NCI-H524 treated with DMSO at 0.1 percent for 48 hours (cell line): ENCODE data around the gene LRRC2.
"Not testable (repeated sequence)": the region's sequence is repeated elsewhere in the genome, so short reads cannot be mapped to it uniquely, and the experiment has no call there.

ENCODE experiments used
- DNase-seq: peaks from one replicate; lab custom pipeline; 2025; lab: John Stamatoyannopoulos, UW

The LRRC2 gene

GRCh38 chr3:46552538-46552937, 13.6 kb downstream of the LRRC2 start:
- no peak for DNase-seq

DNA sequence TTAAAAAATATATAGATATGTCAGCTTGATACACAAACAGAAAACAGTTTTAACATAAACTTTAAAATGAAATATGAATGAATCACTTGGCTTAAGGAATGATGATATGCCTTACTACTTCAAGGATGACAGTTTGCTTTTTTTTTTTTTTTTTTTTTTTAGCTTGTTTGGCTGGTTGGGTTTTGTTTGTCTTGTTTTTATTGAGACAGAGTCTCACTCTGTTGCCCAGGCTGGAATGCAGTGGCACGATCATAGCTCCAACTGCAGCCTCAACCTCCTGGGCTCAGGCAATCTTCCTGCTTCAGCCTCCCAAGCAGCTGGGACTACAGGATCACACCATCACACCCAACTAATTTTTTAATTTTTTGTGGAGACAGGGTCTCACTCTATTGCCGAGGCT, 14.5 kb downstream of the LRRC2 start:
- no peak for DNase-seq

GRCh38 chr3:46549989-46550388, 16.1 kb downstream of the LRRC2 start:
- DNase-seq: no peak

- DNase-seq: no peak
These were observed 16.6 kb downstream of the LRRC2 start for GRCh38 chr3:46549408-46549904.

GRCh38 chr3:46548611-46549010, 17.5 kb downstream of the LRRC2 start:
- not testable (repeated sequence) for DNase-seq

- no peak for DNase-seq
These were observed 19.1 kb downstream of the LRRC2 start for GRCh38 chr3:46546896-46547440.

GRCh38 chr3:46545818-46546630, 20.1 kb downstream of the LRRC2 start:
- DNase-seq: no peak

DNA sequence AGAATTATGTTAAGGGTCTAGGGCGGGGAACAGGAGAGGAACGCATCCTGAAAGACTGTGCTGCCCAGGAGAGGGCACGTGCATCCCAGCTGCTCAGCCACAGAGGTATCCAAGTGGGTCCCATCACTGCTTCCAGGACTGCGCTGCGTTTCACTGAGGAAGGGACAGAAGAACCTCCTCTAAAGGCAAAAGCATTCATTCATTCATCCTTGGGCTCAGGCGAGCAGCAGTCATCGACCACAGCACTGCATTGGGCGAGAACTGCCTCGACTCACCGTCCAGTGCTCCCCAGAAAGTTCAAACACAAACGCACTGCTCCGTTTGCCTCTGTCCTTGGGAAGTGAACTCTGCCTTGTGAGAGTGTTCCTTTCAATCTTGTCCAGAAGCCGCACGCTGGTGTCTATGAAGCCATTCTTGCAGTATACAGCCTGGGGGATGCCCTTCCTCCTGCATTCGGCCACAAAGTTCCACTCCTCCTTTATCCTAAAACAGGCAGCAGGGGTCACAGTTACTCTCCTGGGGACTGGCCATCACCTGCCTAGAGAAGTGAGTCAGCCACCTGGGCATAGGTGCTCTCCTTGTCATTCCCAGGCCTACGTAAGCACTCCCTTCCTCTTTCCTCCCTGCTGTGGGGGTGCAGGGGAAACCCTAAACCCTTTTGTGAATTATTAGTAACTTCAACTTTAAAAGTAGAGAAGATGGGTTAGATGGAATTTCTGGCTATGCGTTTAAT, 21.2 kb downstream of the LRRC2 start:
- DNase-seq: no peak

- DNase-seq: no peak
These were observed 23.3 kb downstream of the LRRC2 start for GRCh38 chr3:46542801-46543201.

- DNase-seq: no peak
These were observed 23.8 kb downstream of the LRRC2 start for GRCh38 chr3:46542344-46542743.

DNA sequence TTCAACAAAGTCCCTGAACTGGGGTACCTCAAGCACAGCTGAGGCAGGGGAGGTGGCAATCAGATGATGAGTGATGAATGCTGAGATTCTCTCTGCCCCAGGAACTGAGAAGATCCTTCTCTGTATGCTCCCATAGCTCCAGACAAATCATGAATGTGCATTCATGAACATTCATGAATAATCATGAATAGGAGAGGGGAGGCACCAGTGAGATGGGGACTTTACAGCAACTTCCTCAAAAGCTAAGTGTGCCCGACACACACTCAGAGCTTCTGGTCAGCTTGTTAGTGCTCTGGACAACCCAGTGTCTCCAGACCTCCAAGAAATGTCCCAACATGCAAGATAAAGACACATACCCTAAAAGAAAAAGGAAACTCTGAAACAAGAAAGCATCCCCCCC, 24.3 kb downstream of the LRRC2 start:
- DNase-seq: no peak

DNA sequence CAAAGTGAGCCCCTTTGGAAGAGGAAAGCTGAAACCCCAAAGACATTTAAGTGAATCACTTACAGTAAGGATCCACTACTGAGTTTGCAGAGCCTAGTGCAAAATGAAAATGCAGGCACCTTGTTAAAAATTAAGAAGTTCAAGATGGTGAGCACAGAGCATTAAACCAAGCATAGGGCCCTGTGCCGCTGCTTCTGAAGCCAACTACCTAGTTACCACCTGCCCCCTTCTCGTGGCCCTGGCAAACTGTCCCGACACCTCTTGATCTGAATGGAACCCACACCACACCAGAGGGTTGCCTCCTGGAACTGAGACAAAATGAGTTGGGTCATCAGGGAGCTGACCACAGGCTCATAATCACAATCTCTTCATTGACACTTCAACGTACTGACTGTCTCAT, 25.6 kb downstream of the LRRC2 start:
- no peak for DNase-seq

- DNase-seq: no peak
These were observed 26.6 kb downstream of the LRRC2 start for GRCh38 chr3:46539443-46540005.

DNA sequence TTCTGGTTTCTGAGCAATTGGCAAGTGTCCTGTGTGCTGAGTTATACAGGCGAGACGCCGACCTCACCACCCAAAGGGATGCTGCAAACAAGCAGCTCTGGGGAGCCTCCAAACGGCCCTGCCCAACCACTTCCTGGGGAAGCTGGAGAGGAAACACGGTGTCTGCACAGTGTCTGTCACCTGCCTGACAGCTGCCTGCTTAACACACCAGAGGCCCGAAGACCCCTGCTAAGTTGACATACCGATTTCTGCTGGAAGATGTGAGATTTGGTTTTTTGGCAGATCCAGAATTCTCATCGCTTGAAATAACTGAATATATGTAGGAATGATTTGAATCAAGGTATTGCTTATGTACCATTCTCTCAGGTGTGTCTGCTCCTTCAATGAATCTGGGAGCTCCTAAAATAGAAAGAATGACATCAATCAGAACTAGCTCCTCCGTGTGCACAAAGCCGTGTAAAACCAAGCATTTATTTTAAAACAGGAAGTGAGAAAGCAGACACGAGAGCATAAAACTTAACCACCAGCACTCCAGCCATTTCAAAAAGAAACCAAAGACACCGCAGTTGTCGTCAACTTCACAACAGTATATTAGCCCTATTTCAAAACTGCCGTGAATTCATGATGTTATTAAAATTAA, 27.2 kb downstream of the LRRC2 start:
- DNase-seq: no peak

DNA sequence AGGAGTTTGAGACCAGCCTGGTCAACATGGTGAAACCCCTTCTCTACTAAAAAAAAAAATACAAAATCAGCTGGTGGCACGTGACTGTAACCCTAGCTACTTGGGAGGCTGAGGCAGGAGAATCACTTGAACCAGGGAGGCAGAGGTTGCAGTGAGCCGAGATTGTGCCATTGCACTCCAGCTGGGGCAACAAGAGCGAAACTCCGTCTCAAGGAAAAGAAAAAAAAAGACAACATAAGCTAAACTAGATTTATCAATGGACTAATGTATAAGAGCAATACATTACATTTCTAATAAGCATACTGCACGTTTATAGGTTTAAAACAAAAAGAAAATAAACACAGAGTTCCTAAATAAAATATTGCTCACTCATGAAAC, 27.7 kb downstream of the LRRC2 start:
- DNase-seq: not testable (repeated sequence)

GRCh38 chr3:46537779-46538178, 28.3 kb downstream of the LRRC2 start:
- no peak for DNase-seq

- DNase-seq: no peak
These were observed 28.8 kb downstream of the LRRC2 start for GRCh38 chr3:46537316-46537715.

DNA sequence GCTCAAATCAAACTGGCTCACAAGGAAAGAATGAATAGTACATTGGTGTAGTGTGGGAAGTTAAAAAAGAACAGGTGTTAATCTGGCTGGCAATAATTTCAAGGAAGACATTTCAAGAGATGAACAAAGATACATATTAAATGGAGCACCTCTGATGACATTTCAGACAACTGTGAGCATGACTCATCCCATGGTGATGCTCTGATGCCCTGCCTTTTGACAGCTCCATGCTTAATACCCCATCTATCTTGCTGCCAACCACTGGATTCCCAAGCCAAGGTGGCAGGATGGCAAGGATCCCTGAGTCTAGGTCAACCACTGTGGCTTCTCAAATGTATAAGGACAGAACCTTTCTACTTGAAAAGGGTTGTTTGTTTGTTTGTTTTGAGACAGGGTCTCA, 29.3 kb downstream of the LRRC2 start:
- DNase-seq: no peak

GRCh38 chr3:46535746-46536145, 30.4 kb downstream of the LRRC2 start:
- DNase-seq: no peak

GRCh38 chr3:46533091-46533490, 33.0 kb downstream of the LRRC2 start:
- no peak for DNase-seq

GRCh38 chr3:46527239-46527638, 38.9 kb downstream of the LRRC2 start:
- no peak for DNase-seq

DNA sequence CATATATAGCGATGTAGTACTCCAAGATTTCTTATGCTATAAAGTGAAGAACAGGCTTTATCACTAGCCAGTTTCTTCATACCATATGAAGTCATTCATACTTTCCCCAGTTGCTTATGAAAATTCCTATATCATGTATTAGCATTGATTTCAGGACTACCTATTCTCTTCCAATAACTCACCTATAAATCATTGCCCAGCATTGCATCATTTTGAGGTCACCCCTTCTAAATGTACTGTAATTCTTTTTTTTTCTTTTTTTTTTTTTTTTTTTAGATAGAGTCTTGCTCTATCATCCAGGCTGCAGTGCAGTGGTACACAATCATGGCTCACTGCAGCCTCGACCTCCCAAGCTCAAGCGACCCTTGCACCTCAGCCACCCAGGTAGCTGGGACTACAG, 41.3 kb downstream of the LRRC2 start:
- DNase-seq: no peak
